Measurements from ENCODE around the gene OR11H12. TPM values are rescaled to one million over a fixed set of nuclear protein-coding genes. Genes with fewer than 3 reads are reported as not detected.
"Not testable (repeated sequence)": the region's sequence is repeated elsewhere in the genome, so short reads cannot be mapped to it uniquely, and the experiment has no call there.

The OR11H12 gene
- not detected for total RNA-seq

- not testable (repeated sequence) for H3K27ac ChIP-seq, DNase-seq
Observed at GRCh38 chr14:18600817-18601216, at the start of gene OR11H12. Gene OR11H12, plus strand, starts transcription at chr14:18601117. Its CDS starts 0 bp downstream, at chr14:18601117.

DNA sequence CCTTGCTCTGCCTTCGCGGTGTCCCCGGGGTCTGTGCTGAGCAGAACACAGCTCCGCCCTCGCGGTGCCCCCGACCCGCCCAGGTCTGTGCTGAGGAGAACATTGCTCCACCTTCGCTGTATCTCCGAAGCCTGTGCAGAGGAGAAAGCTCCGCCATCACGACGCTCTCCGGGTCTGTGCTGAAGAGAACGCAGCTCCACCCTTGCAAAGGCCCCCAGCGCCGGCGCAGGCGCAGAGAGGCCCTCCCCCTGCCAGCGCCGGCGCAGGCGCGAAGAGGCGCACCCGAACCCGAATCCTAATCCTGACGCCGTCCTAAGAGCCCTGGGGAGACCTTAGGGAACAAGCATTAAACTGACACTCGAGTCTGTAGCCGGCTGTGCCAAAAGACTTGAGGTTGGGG lies 18.0 kb upstream of the OR11H12 start:
- DNase-seq; intact Hi-C loops (cut with DNase I); H3K9me3 ChIP-seq; H3K27me3 ChIP-seq; H3K36me3 ChIP-seq; H3K4me3 ChIP-seq; H3K9ac ChIP-seq (ENCODE audit: low read depth in 2 of 2, low read length in 2 of 2); H3K27ac ChIP-seq; H3K4me1 ChIP-seq: not testable (repeated sequence)

More at GRCh38 chr14:18600817-18601216, at the start of gene OR11H12:
- H3K4me1 ChIP-seq; H3K9me3 ChIP-seq; H3K9ac ChIP-seq (ENCODE audit: low read depth in 2 of 2, low read length in 2 of 2); H3K4me3 ChIP-seq; intact Hi-C loops (cut with DNase I); H3K27me3 ChIP-seq; H3K36me3 ChIP-seq: not testable (repeated sequence)

- H3K4me1 ChIP-seq; H3K9me3 ChIP-seq; H3K27me3 ChIP-seq; H3K4me3 ChIP-seq; DNase-seq; H3K36me3 ChIP-seq; intact Hi-C loops (cut with DNase I); H3K27ac ChIP-seq; H3K9ac ChIP-seq (ENCODE audit: low read depth in 2 of 2, low read length in 2 of 2): not testable (repeated sequence)
Observed at GRCh38 chr14:18626610-18627213, 25.8 kb downstream of the OR11H12 start.

DNA sequence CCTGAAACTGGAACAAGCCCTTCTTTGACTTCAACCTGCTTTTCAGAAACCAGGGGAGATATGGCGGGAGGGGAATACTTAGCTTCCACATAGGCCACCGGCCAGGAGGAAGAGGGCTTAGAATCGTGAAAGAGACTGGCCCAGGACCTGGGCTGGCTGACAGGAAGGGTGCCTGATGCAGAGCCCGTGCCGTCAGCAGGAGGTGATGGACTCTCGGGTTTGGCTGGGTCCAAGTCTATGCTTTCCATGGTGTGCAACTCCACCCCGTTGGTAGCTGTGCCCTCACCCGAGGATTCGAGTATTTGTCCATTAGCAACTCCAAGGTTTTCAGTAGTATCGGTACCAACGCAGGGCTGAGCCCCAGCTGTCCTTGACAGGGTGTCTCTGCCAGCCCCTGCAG lies 35.1 kb downstream of the OR11H12 start:
- H3K27ac ChIP-seq; H3K9ac ChIP-seq (ENCODE audit: low read depth in 2 of 2, low read length in 2 of 2); H3K4me3 ChIP-seq; DNase-seq; H3K27me3 ChIP-seq; H3K9me3 ChIP-seq; intact Hi-C loops (cut with DNase I); H3K4me1 ChIP-seq; H3K36me3 ChIP-seq: not testable (repeated sequence)

GRCh38 chr14:18638032-18638431 lies 37.1 kb downstream of the OR11H12 start:
- H3K27me3 ChIP-seq; DNase-seq; H3K36me3 ChIP-seq; H3K9me3 ChIP-seq; H3K27ac ChIP-seq; H3K9ac ChIP-seq (ENCODE audit: low read depth in 2 of 2, low read length in 2 of 2); H3K4me3 ChIP-seq; intact Hi-C loops (cut with DNase I); H3K4me1 ChIP-seq: not testable (repeated sequence)

- H3K4me1 ChIP-seq; DNase-seq; H3K27me3 ChIP-seq; H3K4me3 ChIP-seq; H3K9me3 ChIP-seq; H3K36me3 ChIP-seq; H3K9ac ChIP-seq (ENCODE audit: low read depth in 2 of 2, low read length in 2 of 2); intact Hi-C loops (cut with DNase I); H3K27ac ChIP-seq: not testable (repeated sequence)
Observed at GRCh38 chr14:18638785-18639184, 37.9 kb downstream of the OR11H12 start.

- intact Hi-C loops (cut with DNase I); H3K9me3 ChIP-seq; DNase-seq; H3K27ac ChIP-seq; H3K4me3 ChIP-seq; H3K4me1 ChIP-seq; H3K9ac ChIP-seq (ENCODE audit: low read depth in 2 of 2, low read length in 2 of 2); H3K36me3 ChIP-seq; H3K27me3 ChIP-seq: not testable (repeated sequence)
Observed at GRCh38 chr14:18646075-18646730, 45.3 kb downstream of the OR11H12 start.

All from colonic mucosa (tissue), 4 donors.